DOHH2 (cell line): ENCODE results near the gene PECR.

ENCODE experiments used
- H3F3A ChIP-seq: fragments of 200-600 bp; sonication (generic), shearing (Covaris generic); 2 replicates; pipeline ENCODE4 v1.6.0; 2016; ENCODE audit warnings: antibody characterized with exemption, mild to moderate bottlenecking; ENCODE audit not compliant: control insufficient read depth, insufficient read depth
- H3K27ac ChIP-seq: fragments of 200-600 bp; sonication (generic); 2 replicates; pipeline ENCODE4 v1.5.1; 2014; ENCODE audit warnings: low read depth, mild to moderate bottlenecking, low read length, moderate library complexity
- H3K27me3 ChIP-seq: fragments of 200-600 bp; sonication (generic); 2 replicates; pipeline ENCODE4 v1.6.1; 2014; ENCODE audit warnings: mild to moderate bottlenecking, low read length, mixed read lengths; ENCODE audit not compliant: control insufficient read depth
- H3K36me3 ChIP-seq: fragments of 200-600 bp; sonication (generic); 2 replicates; pipeline ENCODE4 v1.6.1; 2014; ENCODE audit warnings: mild to moderate bottlenecking, low read length, moderate library complexity, mixed read lengths; ENCODE audit not compliant: control insufficient read depth
- H3K4me1 ChIP-seq: fragments of 200-600 bp; sonication (generic); 2 replicates; pipeline ENCODE4 v1.6.1; 2014; ENCODE audit warnings: mild to moderate bottlenecking, low read length, mixed read lengths; ENCODE audit not compliant: control insufficient read depth
- H3K4me2 ChIP-seq: fragments of 200-600 bp; sonication (generic); 2 replicates; pipeline ENCODE4 v1.6.0; 2014; ENCODE audit warnings: mild to moderate bottlenecking, low read length, moderate library complexity
- H3K4me3 ChIP-seq: fragments of 200-600 bp; sonication (generic); 2 replicates; pipeline ENCODE4 v1.5.1; 2014; ENCODE audit warnings: mild to moderate bottlenecking, low read length, mixed read lengths
- H3K79me2 ChIP-seq: fragments of 200-600 bp; sonication (generic); 2 replicates; pipeline ENCODE4 v1.6.1; 2014; ENCODE audit warnings: mild to moderate bottlenecking, low read length, mixed read lengths; ENCODE audit not compliant: control insufficient read depth
- H3K9me2 ChIP-seq: fragments of 200-600 bp; sonication (generic); replicated peaks from 2 replicates; pipeline ENCODE4 v1.6.1; 2014; ENCODE audit warnings: mild to moderate bottlenecking, low read length, mixed read lengths; ENCODE audit not compliant: control insufficient read depth
- H3K9me3 ChIP-seq: fragments of 200-600 bp; sonication (generic); 2 replicates; pipeline ENCODE4 v1.6.1; 2014; ENCODE audit warnings: antibody characterized with exemption, low read length, mixed read lengths; ENCODE audit not compliant: control insufficient read depth, insufficient read depth
- H4K20me1 ChIP-seq: fragments of 200-600 bp; sonication (generic); 2 replicates; pipeline ENCODE4 v1.6.0; 2014; ENCODE audit warnings: low read depth, mild to moderate bottlenecking, antibody characterized with exemption, low read length, moderate library complexity; ENCODE audit not compliant: control insufficient read depth, insufficient read depth
- EZH2phosphoT487 ChIP-seq: fragments of 200-600 bp; sonication (generic); IDR thresholded peaks from 2 replicates; pipeline ENCODE4 v1.6.1; 2017; ENCODE audit warnings: borderline replicate concordance, mild to moderate bottlenecking, antibody characterized with exemption, low read length, moderate library complexity, mixed read lengths
- TF ChIP-seq, protein P1 (sequence below): fragments of 200-600 bp; sonication (generic); IDR thresholded peaks from one replicate; pipeline ENCODE4 v1.5.1; 2014; ENCODE audit warnings: antibody characterized with exemption, mild to moderate bottlenecking, low read depth, low read length; ENCODE audit not compliant: poor library complexity, severe bottlenecking

Gene PECR

GRCh38 chr2:216017365-216017764 lies 64.2 kb downstream of the PECR start:
- no peak overlapping the region for H3K4me3 ChIP-seq
- peaks cover 30% of the 10 kb centered on the region for H3K27me3 ChIP-seq
- H3F3A ChIP-seq = no peaks in the 10 kb centered on the region
- H3K4me1 ChIP-seq = 0 out of 2 replicates have a peak, but pooled peaks cover 3% of the 10 kb centered on the region
- H3K9me2 ChIP-seq = no peaks in the 10 kb centered on the region
- H3K79me2 ChIP-seq = no peaks in the 10 kb centered on the region
- H3K4me2 ChIP-seq = no peak overlapping the region
- no peaks in the 10 kb centered on the region for H4K20me1 ChIP-seq
- H3K36me3 ChIP-seq = no peaks in the 10 kb centered on the region
- H3K9me3 ChIP-seq = no peaks in the 10 kb centered on the region
- TF ChIP-seq, protein P1, sequence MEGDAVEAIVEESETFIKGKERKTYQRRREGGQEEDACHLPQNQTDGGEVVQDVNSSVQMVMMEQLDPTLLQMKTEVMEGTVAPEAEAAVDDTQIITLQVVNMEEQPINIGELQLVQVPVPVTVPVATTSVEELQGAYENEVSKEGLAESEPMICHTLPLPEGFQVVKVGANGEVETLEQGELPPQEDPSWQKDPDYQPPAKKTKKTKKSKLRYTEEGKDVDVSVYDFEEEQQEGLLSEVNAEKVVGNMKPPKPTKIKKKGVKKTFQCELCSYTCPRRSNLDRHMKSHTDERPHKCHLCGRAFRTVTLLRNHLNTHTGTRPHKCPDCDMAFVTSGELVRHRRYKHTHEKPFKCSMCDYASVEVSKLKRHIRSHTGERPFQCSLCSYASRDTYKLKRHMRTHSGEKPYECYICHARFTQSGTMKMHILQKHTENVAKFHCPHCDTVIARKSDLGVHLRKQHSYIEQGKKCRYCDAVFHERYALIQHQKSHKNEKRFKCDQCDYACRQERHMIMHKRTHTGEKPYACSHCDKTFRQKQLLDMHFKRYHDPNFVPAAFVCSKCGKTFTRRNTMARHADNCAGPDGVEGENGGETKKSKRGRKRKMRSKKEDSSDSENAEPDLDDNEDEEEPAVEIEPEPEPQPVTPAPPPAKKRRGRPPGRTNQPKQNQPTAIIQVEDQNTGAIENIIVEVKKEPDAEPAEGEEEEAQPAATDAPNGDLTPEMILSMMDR = no peak
- no peak for TF ChIP-seq EZH2phosphoT487
- H3K27ac ChIP-seq = no peak overlapping the region

GRCh38 chr2:216016581-216016980 lies 65.0 kb downstream of the PECR start:
- H3K4me1 ChIP-seq = 0 out of 2 replicates have a peak, but pooled peaks cover 3% of the 10 kb centered on the region

GRCh38 chr2:216015722-216016464 lies 65.7 kb downstream of the PECR start:
- H3K79me2 ChIP-seq = no peaks in the 10 kb centered on the region
- 0 out of 2 replicates have a peak, but pooled peaks cover 3% of the 10 kb centered on the region for H3K4me1 ChIP-seq
- H4K20me1 ChIP-seq = no peaks in the 10 kb centered on the region
- no peaks in the 10 kb centered on the region for H3F3A ChIP-seq
- TF ChIP-seq EZH2phosphoT487 = no peak
- TF ChIP-seq, protein P1 = no peak
- no peaks in the 10 kb centered on the region for H3K9me2 ChIP-seq
- H3K36me3 ChIP-seq = no peaks in the 10 kb centered on the region
- no peak overlapping the region for H3K4me2 ChIP-seq
- H3K27me3 ChIP-seq = peaks cover 42% of the 10 kb centered on the region
- H3K4me3 ChIP-seq = no peak overlapping the region
- H3K27ac ChIP-seq = no peak overlapping the region
- H3K9me3 ChIP-seq = no peaks in the 10 kb centered on the region

More at GRCh38 chr2:216016581-216016980, 65.0 kb downstream of the PECR start:
- Histone ChIP-seq H3K9me3 (no peaks in the 10 kb centered on the region), H3K9me2 (no peaks in the 10 kb centered on the region), H3K36me3 (no peaks in the 10 kb centered on the region), H3K27ac (no peak overlapping the region), H3K4me3 (no peak overlapping the region), H4K20me1 (no peaks in the 10 kb centered on the region), H3F3A (no peaks in the 10 kb centered on the region), H3K27me3 (peaks cover 37% of the 10 kb centered on the region), H3K4me2 (no peak overlapping the region), H3K79me2 (no peaks in the 10 kb centered on the region)
- TF ChIP-seq, protein P1 = no peak
- no peak for TF ChIP-seq EZH2phosphoT487
